Prostate gland (tissue), 2 donors: ENCODE results near the gene CA12. TPM values are rescaled to one million over a fixed set of nuclear protein-coding genes. Genes with fewer than 3 reads are reported as not detected.

ENCODE experiments used
- DNase-seq: peaks from one replicate; pipeline ENCODE4 v3.0.0-alpha.2; 2019; ENCODE audit warnings: low spot score
- H3K27ac ChIP-seq, 2 donors: fragments of 200-600 bp; sonication (generic); 2 replicates each; pipeline ENCODE4 v1.5.1; 2017 to 2019
- H3K27me3 ChIP-seq: fragments of 200-600 bp; sonication (generic); replicated peaks from 2 replicates; pipeline ENCODE4 v1.5.1; 2019; ENCODE audit not compliant: insufficient read depth
- H3K36me3 ChIP-seq, 2 donors: fragments of 200-600 bp; sonication (generic); 1 replicate in 1 of 2; 2 replicates in 1 of 2; pipeline versions ENCODE4 v1.5.1 to v1.8.1; 2017 to 2019
- H3K4me1 ChIP-seq: fragments of 200-600 bp; sonication (generic); replicated peaks from 2 replicates; pipeline ENCODE4 v1.5.1; 2019
- H3K4me3 ChIP-seq, 2 donors: fragments of 200-600 bp; sonication (generic); 2 replicates each; pipeline ENCODE4 v1.5.1; 2017 to 2019
- H3K9me3 ChIP-seq: fragments of 200-600 bp; sonication (generic); 2 replicates; pipeline ENCODE4 v1.5.1; 2017
- POLR2A ChIP-seq: fragments of 450-650 bp; IDR thresholded peaks from one replicate; pipeline ENCODE4 v1.6.1; 2016; ENCODE audit warnings: antibody characterized with exemption, mild to moderate bottlenecking
- POLR2AphosphoS5 ChIP-seq: sonication (generic); formaldehyde crosslinking; IDR thresholded peaks from one replicate; pipeline ENCODE4 v1.6.1; 2017; ENCODE audit warnings: antibody characterized with exemption
- WGBS: methylation state at CpG from one replicate; pipeline ENCODE4 v1.1.5; 2018; 5-methylcytosine and 5-hydroxymethylcytosine counted together
- intact Hi-C: fragments of 100-400 bp; cut with DNase I; formaldehyde crosslinking; loops from one replicate; pipeline ENCODE4 v1.14.2; 2022
- total RNA-seq, 2 donors: library from RNA; depleted of rRNA; stranded (reverse); fragments of >200 nt; gene quantifications; one replicate each; pipeline ENCODE4 v1.1.0, GENCODE V29; 2016
- TF ChIP-seq, protein P1 (sequence below), 4 experiments: fragments of 200-600 bp in 2 of 4; fragments of 450-650 bp in 2 of 4; sonication (generic) in 2 of 4; IDR thresholded peaks; 1 replicate in 3 of 4; 2 replicates in 1 of 4; pipeline ENCODE4 v1.5.1; 2016 to 2019; ENCODE audit warnings: antibody characterized with exemption in 4 of 4, mild to moderate bottlenecking in 2 of 4, moderate library complexity in 2 of 4

Gene CA12
- total RNA-seq, 2 donors from 2014 or later, result 3.0 to 9.5 TPM

DNA sequence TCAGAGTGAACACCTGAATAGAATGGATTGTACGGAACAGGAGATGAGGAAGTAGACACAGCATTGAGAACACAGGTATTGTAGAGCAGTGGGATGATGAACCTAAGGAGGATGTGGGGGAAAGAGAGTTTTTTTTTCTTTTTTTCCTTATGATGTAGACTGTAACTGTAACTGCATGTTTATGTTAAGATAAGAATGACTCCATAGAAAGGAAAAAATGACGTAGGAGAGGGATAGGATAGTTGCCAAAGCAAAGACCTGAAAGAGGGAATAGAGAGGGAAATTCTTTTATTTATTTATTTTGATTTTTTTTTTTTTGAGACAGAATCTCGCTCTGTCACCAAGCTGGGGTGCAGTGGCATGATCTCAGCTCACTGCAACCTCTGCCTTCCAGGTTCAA lies 71.0 kb downstream of the CA12 start:
- H3K27ac ChIP-seq, result no peak overlapping the region
- H3K27me3 ChIP-seq, result no peaks in the 10 kb centered on the region
- TF ChIP-seq POLR2A, result no peak
- TF ChIP-seq, protein P1, sequence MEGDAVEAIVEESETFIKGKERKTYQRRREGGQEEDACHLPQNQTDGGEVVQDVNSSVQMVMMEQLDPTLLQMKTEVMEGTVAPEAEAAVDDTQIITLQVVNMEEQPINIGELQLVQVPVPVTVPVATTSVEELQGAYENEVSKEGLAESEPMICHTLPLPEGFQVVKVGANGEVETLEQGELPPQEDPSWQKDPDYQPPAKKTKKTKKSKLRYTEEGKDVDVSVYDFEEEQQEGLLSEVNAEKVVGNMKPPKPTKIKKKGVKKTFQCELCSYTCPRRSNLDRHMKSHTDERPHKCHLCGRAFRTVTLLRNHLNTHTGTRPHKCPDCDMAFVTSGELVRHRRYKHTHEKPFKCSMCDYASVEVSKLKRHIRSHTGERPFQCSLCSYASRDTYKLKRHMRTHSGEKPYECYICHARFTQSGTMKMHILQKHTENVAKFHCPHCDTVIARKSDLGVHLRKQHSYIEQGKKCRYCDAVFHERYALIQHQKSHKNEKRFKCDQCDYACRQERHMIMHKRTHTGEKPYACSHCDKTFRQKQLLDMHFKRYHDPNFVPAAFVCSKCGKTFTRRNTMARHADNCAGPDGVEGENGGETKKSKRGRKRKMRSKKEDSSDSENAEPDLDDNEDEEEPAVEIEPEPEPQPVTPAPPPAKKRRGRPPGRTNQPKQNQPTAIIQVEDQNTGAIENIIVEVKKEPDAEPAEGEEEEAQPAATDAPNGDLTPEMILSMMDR (IDR thresholded peaks at IDR 0.05), result no peak
- TF ChIP-seq POLR2AphosphoS5, result no peak
- DNase-seq, result no peak
- no peaks in the 10 kb centered on the region for H3K4me1 ChIP-seq
- WGBS, result 92% methylated on average over 3 of the region's 3 CpGs
- H3K9me3 ChIP-seq, result no peaks in the 10 kb centered on the region
- H3K4me3 ChIP-seq, result no peak overlapping the region
- intact Hi-C loops, result no loop called here
- no peaks in the 10 kb centered on the region for H3K36me3 ChIP-seq

DNA sequence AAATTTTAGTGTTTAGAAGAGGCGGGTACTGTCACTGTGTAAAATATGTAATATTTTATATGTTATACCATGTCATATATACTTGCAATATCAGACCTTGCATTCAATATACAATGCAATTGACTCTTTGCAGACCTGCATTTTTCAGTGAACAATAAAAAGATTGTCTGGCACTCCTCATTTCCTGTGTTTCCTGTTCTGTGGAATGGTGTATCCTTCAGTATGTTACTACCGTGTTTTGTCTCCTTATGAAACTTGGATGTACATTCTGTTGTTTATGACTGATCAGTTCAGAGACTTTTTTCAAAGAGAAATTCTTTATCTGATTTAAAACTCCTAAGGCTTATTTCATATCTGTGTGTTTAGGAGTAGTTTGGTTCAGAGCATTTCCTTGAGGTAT lies 72.7 kb downstream of the CA12 start:
- Histone ChIP-seq H3K27me3 (no peaks in the 10 kb centered on the region), H3K9me3 (no peaks in the 10 kb centered on the region), H3K27ac (no peak overlapping the region), H3K4me3 (no peak overlapping the region), H3K36me3 (no peaks in the 10 kb centered on the region), H3K4me1 (no peaks in the 10 kb centered on the region)
- WGBS, result 48% methylated on average over 2 of the region's 2 CpGs
- DNase-seq, result no peak
- TF ChIP-seq, protein P1 (IDR thresholded peaks at IDR 0.05), result no peak
- peak; percentile 56 for TF ChIP-seq POLR2AphosphoS5
- intact Hi-C loops, result no loop called here

DNA sequence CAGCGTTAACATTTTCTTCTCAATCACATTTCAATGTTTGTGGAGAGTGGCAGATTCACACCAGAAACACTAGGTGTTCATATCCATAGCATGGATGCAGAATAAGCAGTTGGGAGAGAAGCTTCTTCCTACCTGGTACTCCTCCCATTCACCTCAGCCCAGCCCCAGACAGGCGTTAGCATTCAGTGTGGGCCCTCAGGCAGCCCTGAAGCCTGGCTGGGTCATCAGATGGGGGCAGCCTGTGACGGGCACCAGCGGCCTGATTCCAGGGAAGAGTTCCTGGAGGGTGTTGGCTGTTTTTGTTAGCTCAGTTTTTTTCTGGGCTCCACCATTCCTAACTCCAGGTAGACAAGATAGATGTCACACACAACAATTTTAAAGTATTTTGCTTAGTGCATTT lies 73.2 kb downstream of the CA12 start:
- Histone ChIP-seq H3K27ac (no peak overlapping the region), H3K4me3 (no peak overlapping the region), H3K9me3 (no peaks in the 10 kb centered on the region), H3K4me1 (no peaks in the 10 kb centered on the region), H3K27me3 (no peaks in the 10 kb centered on the region), H3K36me3 (no peaks in the 10 kb centered on the region)
- WGBS, result 59% methylated on average over 4 of the region's 4 CpGs
- DNase-seq, result no peak
- intact Hi-C loops, result no loop called here
- TF ChIP-seq, protein P1 (IDR thresholded peaks at IDR 0.05), result no peak
- TF ChIP-seq POLR2A (no peak), POLR2AphosphoS5 (no peak)

DNA sequence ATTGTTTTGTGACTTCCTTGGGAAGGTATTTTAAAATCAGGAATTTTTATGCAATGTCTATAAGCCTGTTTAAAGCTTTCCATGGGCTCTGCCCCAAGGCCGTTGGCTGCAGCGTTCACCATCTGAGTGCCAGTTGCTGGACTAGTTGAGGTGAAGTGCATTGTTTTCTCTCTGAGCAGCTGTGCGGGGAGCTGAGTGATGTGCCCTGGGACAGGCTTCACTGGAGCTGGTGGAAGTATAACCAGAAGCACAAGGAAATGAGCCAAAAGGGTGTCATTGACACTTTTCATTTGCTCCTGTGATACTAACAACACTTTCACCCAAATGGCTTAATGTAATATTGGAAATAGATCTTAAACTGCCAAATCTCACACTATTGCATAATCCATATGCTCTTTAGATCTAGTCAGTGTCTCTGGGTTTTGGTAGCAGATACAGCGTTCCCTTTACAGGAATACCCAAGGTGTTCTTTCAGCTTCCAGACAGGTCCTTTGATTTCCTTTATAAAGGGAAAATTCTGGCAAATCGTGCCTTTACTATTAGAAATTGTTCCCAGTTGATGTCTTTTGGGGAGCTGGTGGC lies 75.1 kb downstream of the CA12 start:
- Histone ChIP-seq H3K36me3 (no peaks in the 10 kb centered on the region), H3K4me1 (no peaks in the 10 kb centered on the region), H3K27ac (no peak overlapping the region), H3K4me3 (no peak overlapping the region), H3K9me3 (no peaks in the 10 kb centered on the region), H3K27me3 (no peaks in the 10 kb centered on the region)
- TF ChIP-seq POLR2AphosphoS5 (no peak), POLR2A (no peak)
- TF ChIP-seq, protein P1 (IDR thresholded peaks at IDR 0.05), result no peak
- 69% methylated on average over 5 of the region's 5 CpGs for WGBS
- DNase-seq, result no peak
- intact Hi-C loops, result no loop called here

DNA sequence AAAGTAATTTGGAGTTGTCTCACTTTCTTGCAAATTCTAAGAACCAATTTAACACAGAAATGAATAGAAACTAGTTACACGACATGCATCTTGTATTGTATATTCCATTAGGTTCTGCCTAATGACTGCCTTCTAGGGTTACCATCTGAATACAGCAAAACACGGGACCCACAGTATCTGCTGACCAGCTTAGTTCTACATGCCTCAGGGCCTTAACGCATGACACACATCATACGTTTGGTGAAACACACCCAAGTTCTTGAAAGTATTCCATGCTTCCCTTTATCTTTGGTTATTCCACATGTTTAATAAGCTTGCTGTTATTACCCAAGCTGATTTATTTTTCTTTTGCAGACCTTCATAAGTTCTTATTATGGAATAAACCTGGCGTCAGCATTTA lies 76.4 kb downstream of the CA12 start:
- intact Hi-C loops, result no loop called here
- no peaks in the 10 kb centered on the region for H3K36me3 ChIP-seq
- 93% methylated on average over 5 of the region's 5 CpGs for WGBS
- H3K27me3 ChIP-seq, result no peaks in the 10 kb centered on the region
- no peak overlapping the region for H3K27ac ChIP-seq
- TF ChIP-seq POLR2A, result no peak
- TF ChIP-seq POLR2AphosphoS5, result no peak
- TF ChIP-seq, protein P1 (IDR thresholded peaks at IDR 0.05), result no peak
- DNase-seq, result no peak
- no peaks in the 10 kb centered on the region for H3K4me1 ChIP-seq
- no peaks in the 10 kb centered on the region for H3K9me3 ChIP-seq
- H3K4me3 ChIP-seq, result no peak overlapping the region
